ENCODE results near the gene ATP9B. TPM values are rescaled to one million over a fixed set of nuclear protein-coding genes. Genes with fewer than 3 reads are reported as not detected.

Gene ATP9B
- total RNA-seq, 1 experiment from 2014 or later = 20.9 TPM

- no peak for TF ChIP-seq CTCF (conservative IDR thresholded peaks at IDR 0.05)
- Histone ChIP-seq H3T11ph (ENCODE audit: low read length) (no peak overlapping the region), H4K8ac (replicated peaks; ENCODE audit: insufficient read length, low read depth, low read length) (no peak overlapping the region), H3K18ac (ENCODE audit: insufficient read length, low read depth, low read length) (no peak overlapping the region), H3K23ac (ENCODE audit: insufficient read length, low read depth, low read length) (no peak overlapping the region), H3K27me3 (ENCODE audit: insufficient read depth, low read length) (peaks cover 7% of the 10 kb centered on the region; the same call in 1 of the 2 replicates), H2BK5ac (ENCODE audit: insufficient read length, low read length) (no peak overlapping the region), H3K23me2 (ENCODE audit: insufficient read length, low read depth, low read length, poor library complexity, severe bottlenecking) (peaks cover 8% of the 10 kb centered on the region), H3K79me2 (ENCODE audit: insufficient read depth, low read length) (peaks cover 8% of the 10 kb centered on the region; the same call in 1 of the 2 replicates), H3K27ac (ENCODE audit: insufficient read length, low read depth, low read length) (no peak overlapping the region), H3K4me1 (ENCODE audit: insufficient read depth, low read length) (no peaks in the 10 kb centered on the region), H3K56ac (ENCODE audit: insufficient read length, low read depth, low read length) (no peak overlapping the region), H4K91ac (ENCODE audit: insufficient read length, low read depth, low read length) (no peak overlapping the region), H2BK15ac (ENCODE audit: low read depth, low read length) (no peak overlapping the region), H2AFZ (ENCODE audit: low read length) (no peak overlapping the region), H2BK12ac (ENCODE audit: insufficient read length, low read depth, low read length) (no peak overlapping the region), H3K4me2 (ENCODE audit: insufficient read depth, insufficient read length, low read length) (no peak overlapping the region), H2BK20ac (ENCODE audit: low read depth, low read length, poor library complexity, severe bottlenecking) (no peak overlapping the region), H2BK120ac (ENCODE audit: low read depth, low read length, poor library complexity, severe bottlenecking) (no peak overlapping the region), H4K20me1 (ENCODE audit: control insufficient read depth, insufficient read depth, insufficient read length) (no peaks in the 10 kb centered on the region), H3K4ac (ENCODE audit: low read depth, low read length) (no peak overlapping the region), H3K14ac (ENCODE audit: insufficient read depth, low read length) (no peak overlapping the region), H3K9ac (ENCODE audit: extremely low read depth, insufficient read length, low read length) (no peak overlapping the region), H3K79me1 (ENCODE audit: insufficient read depth, low read depth, low read length, poor library complexity, severe bottlenecking) (peaks cover 3% of the 10 kb centered on the region), H2AK5ac (ENCODE audit: insufficient read length, low read length) (no peak overlapping the region), H3K9me3 (ENCODE audit: control insufficient read depth, low read depth, low read length) (no peaks in the 10 kb centered on the region), H4K5ac (ENCODE audit: insufficient read length, low read depth, low read length) (no peak overlapping the region)
- Mint-ChIP-seq H3K27ac (no peak overlapping the region), H3K9me3 (peaks cover 39 to 40% of the 10 kb centered on the region in 2 experiments), H3K36me3 (ENCODE audit: insufficient read depth in 1 of 3, low read depth in 3 of 3) (peaks cover 11 to 36% (median 20%) of the 10 kb centered on the region in 3 experiments), H3K4me1 (peaks cover 4 to 8% of the 10 kb centered on the region in 2 experiments), H3K27me3 (ENCODE audit: low read depth) (peaks cover 39% of the 10 kb centered on the region), H3K4me3 (peak overlapping the region in 1 of 2 experiments; percentile 3; a peak in 1 of 5 replicates)
- WGBS (ENCODE audit: extremely low coverage, insufficient read length, low lambda C conversion rate) = no CpG with 5 or more reads among the region's 4 CpGs
- no peak for DNase-seq
Observed at GRCh38 chr18:79067611-79068010, 1.6 kb upstream of the ATP9B start.
